Lung microvascular endothelial cell (primary cell): ENCODE data around the gene PEX16. TPM values are rescaled to one million over a fixed set of nuclear protein-coding genes. Genes with fewer than 3 reads are reported as not detected.

Source experiments
- DNase-seq, 2 donors: peaks; one replicate each; pipeline versions ENCODE4 v3.0.0 to v3.0.0-alpha.2; 2010; ENCODE audit warnings: low read depth in 2 of 2
- total RNA-seq: library from RNA; depleted of rRNA; stranded (reverse); fragments of >200 nt; gene quantifications from 2 replicates; pipeline ENCODE4 v1.2.1, GENCODE V29; 2014

PEX16 gene
- total RNA-seq, 1 donor from 2014 or later: 32.9 TPM

- no peak for DNase-seq
These were observed 13.4 kb upstream of the PEX16 start for GRCh38 chr11:45930951-45931570.

DNA sequence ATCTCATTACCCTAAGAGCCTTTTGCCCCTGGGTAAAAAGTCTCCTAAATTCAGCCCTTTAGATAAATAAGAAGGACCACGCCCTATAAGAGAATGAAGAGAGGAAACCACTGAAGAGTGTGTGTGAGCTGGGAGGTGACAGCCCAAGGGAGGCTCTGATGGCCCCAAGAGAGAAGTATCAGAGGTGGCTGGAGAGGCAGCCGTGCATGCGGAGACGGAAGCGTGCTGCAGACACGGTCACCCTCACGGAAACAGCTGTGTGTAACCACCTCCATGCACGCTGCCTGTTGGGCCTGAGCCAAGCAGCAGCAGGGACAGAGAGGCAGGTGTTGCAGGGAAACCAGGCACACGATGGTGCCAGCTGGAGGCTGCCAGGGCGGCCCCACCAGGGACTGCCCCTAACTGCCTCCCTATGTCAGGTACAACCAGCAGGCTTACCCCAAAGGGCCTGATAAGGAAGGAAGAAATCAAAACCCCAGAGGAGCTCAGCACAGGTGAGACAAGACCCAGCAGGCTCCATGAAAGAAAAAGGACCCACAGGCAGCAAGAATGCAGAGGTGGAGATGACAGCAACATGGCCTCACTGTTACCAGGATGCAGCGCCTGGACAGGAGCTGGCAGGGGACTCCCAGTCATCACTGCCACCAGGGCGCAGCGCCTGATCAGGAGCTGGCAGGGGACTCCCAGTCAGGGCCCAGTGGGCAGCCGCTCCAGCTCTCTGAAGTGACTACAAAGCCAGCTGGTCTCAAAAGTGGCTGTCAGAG, 12.5 kb upstream of the PEX16 start:
- peak in 1 of 2 donors; percentile 63 for DNase-seq

- DNase-seq: no peak
These were observed 11.9 kb upstream of the PEX16 start for GRCh38 chr11:45929486-45930030.

- DNase-seq: no peak
These were observed 11.0 kb upstream of the PEX16 start for GRCh38 chr11:45928535-45929215.

GRCh38 chr11:45927684-45928413, 10.2 kb upstream of the PEX16 start:
- DNase-seq: no peak

GRCh38 chr11:45927332-45927683, 9.6 kb upstream of the PEX16 start:
- no peak for DNase-seq

GRCh38 chr11:45926536-45927331, 9.1 kb upstream of the PEX16 start:
- no peak for DNase-seq

GRCh38 chr11:45926001-45926401, 8.3 kb upstream of the PEX16 start:
- no peak for DNase-seq

DNA sequence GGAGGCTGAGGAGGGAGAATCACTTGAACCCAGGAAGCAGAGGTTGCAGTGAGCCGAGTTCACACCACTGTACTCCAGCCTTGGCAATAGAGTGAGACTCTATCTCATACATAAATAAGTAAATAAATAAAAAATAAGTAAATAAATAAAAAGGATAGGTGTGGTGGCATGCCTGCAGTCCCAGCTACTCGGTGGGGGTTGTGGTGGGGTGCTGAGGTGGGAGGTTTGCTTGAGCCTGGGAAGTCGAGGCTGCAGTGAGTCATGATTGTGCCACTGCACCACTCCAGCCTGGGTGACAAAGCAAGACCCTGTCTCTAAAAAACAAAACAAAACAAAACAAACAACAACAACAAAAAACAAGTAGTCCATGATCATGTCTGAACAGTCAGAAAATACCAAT, 7.9 kb upstream of the PEX16 start:
- DNase-seq: no peak

GRCh38 chr11:45924927-45925326, 7.2 kb upstream of the PEX16 start:
- no peak for DNase-seq

GRCh38 chr11:45924036-45924915, 6.6 kb upstream of the PEX16 start:
- no peak for DNase-seq

DNA sequence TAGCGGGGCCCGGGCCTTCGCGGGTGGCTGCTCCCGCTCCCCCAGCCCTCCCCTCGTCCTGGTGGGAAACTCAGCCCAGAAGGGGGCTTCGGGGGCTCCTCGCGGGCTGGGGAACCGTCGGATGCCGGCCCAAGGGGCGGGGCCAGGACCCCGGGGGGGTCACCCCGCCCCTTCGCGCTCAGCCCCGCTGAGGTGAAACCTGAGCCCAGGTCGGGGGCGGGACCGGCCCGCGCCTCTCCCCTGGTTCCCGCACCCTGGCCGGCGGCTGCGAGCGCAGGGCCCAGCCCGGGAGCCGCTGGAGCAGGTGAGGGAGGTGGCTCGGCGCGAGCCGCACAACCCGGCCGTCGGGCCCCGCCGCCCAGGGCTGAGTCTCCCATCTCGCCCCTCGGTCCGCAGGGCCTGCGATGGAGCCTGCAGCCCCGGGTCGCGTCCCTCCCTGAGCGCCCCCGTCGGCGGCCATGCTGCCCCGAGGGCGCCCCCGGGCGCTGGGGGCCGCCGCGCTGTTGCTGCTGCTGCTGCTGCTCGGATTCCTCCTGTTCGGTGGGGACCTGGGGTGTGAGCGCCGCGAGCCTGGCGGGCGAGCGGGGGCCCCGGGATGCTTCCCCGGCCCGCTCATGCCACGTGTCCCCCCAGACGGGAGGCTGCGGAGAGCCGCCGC, 4.9 kb upstream of the PEX16 start, which contains the start of gene LARGE2:
TSS of gene LARGE2 (plus strand) at position 232 of the 658 bp plus-strand sequence. CDS start at position 459, 227 bp downstream.
- no peak for DNase-seq

DNA sequence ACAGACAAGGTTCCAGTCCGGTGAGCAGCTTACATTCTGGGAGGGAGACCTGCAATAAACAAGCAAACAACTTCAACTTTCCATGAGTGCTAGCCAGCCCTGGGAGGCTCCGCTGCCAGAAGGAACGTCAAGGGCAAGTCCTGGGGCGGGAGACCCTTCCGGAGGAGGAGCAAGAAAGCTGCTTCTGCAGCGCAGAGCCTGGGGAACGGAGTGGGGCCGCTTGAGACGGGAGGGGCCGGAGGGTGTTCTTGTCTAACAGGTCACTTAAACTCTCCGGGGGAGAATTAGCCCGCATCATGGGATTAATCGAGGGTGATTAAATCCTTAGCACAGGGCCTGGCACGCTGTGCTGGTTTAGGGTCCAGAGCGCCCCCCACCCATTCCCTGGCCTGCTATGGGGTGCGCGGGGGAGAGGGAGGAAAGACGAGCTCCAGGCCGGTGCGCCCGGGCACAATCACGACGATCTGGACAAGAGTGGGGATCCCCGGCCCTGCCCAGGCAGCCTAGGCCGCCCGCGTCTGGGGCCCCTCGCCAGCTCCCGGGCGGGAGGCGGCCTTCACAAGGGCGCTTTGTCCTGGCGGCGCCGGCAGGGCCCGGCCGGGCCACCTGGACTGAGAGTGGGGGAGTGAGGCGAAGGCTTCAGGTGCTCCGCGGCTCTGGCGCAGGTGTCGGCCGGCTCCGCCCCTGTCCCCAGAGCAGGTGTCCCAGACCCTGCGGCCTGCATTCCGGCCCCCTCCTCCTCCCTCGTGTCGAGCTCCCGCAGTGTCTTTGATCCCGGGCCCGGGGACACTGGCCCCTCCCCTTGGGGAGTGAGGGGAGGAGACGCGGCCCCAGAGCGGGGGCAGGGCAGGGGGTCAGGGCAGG, 4.1 kb upstream of the PEX16 start:
- DNase-seq: no peak

DNA sequence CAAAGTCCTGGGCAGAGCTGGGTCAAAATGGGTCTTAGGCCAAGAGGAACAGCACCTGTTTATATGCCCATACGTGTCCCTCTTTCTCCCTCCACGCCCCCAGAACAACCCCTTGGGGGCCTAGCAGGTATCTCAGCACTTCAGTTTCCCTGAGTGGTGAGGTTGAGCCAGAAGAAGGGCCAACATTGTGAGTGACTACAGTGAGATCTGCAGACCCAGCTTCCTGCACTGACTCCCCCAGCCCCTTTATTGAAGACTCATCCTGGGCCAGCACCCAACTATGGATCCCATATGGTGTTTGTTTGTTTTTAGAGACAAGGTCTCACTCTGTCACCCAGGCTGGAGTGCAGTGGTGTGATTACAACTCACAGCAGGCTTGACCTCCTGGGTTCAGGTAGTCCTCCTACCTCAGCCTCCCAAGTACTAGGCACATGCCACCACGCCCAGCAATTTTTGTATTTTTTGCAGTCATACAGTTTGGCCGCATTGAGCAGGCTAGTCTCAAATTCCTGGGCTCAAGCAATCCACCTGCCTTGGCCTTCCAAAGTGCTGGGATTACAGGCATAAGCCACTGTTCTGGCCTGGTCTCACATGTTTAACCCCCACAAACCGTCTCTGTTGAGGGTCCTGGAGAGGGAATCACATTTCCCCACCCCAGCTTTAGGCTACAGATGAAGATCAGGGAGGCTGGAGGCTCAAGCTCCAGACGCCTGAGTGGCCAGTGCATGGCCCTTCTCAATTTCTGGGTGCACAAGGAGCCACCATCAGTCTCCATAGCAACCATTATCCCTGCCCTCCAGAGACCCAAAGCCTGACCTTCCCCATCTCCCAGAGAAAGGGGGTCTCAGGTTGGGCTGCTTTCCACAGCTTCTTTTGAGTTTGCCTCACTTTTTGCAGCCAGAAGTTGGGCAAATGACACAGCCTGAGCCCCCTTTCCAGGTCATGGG, 3.1 kb upstream of the PEX16 start:
- DNase-seq: no peak

GRCh38 chr11:45919806-45920530, 2.3 kb upstream of the PEX16 start:
- DNase-seq: no peak

GRCh38 chr11:45918962-45919675, 1.4 kb upstream of the PEX16 start:
- no peak for DNase-seq
